IPS-NIHi11 (cell line): ENCODE measurements around the gene COX6A2.

Source experiments
- DNase-seq: peaks from one replicate; pipeline ENCODE4 v3.0.0; 2012; ENCODE audit warnings: mixed read lengths, low spot score

Gene COX6A2

GRCh38 chr16:31410082-31410481, 18.1 kb downstream of the COX6A2 start:
- DNase-seq: no peak

GRCh38 chr16:31409433-31409832, 18.7 kb downstream of the COX6A2 start:
- no peak for DNase-seq

GRCh38 chr16:31407406-31407805, 20.8 kb downstream of the COX6A2 start:
- DNase-seq: no peak

GRCh38 chr16:31404353-31405064, 23.7 kb downstream of the COX6A2 start:
- peak; percentile 52 for DNase-seq

GRCh38 chr16:31403590-31404352, 24.4 kb downstream of the COX6A2 start:
- DNase-seq: no peak

GRCh38 chr16:31402687-31403086, 25.5 kb downstream of the COX6A2 start:
- no peak for DNase-seq

GRCh38 chr16:31401436-31401835, 26.7 kb downstream of the COX6A2 start:
- no peak for DNase-seq

GRCh38 chr16:31400191-31400590, 28.0 kb downstream of the COX6A2 start:
- no peak for DNase-seq

GRCh38 chr16:31397701-31398100, 30.5 kb downstream of the COX6A2 start:
- DNase-seq: no peak

GRCh38 chr16:31397096-31397660, 31.0 kb downstream of the COX6A2 start:
- DNase-seq: no peak

GRCh38 chr16:31395647-31396046, 32.5 kb downstream of the COX6A2 start:
- no peak for DNase-seq

GRCh38 chr16:31393056-31393455, 35.1 kb downstream of the COX6A2 start, which contains the start of gene ITGAD:
Gene ITGAD (plus strand): TSS chr16:31393335. CDS start chr16:31393361, 26 bp downstream.
- DNase-seq: no peak

GRCh38 chr16:31390504-31391041, 37.6 kb downstream of the COX6A2 start:
- no peak for DNase-seq

- no peak for DNase-seq
Observed at GRCh38 chr16:31388535-31388934, 39.6 kb downstream of the COX6A2 start.

- DNase-seq: no peak
Observed at GRCh38 chr16:31386157-31386984, 41.8 kb downstream of the COX6A2 start.

- no peak for DNase-seq
Observed at GRCh38 chr16:31385680-31386079, 42.5 kb downstream of the COX6A2 start.

- DNase-seq: peak; percentile 87
Observed at GRCh38 chr16:31382485-31383161, 45.5 kb downstream of the COX6A2 start.

- no peak for DNase-seq
Observed at GRCh38 chr16:31380201-31380600, 48.0 kb downstream of the COX6A2 start.
